DND-41 (cell line): ENCODE data around the gene ZAP70.

ENCODE experiments used
- EZH2 ChIP-seq: IDR thresholded peaks from 3 replicates; pipeline ENCODE4 v1.6.1; 2012; ENCODE audit warnings: borderline replicate concordance, low read depth, mild to moderate bottlenecking, moderate library complexity, low read length, inconsistent platforms; ENCODE audit not compliant: severe bottlenecking
- TF ChIP-seq, protein P1 (sequence below): IDR thresholded peaks from 2 replicates; pipeline ENCODE4 v1.5.1; 2012; ENCODE audit warnings: borderline replicate concordance, low read length, moderate library complexity, mild to moderate bottlenecking; ENCODE audit not compliant: poor library complexity, severe bottlenecking; ENCODE audit errors: extremely low read depth

DNA sequence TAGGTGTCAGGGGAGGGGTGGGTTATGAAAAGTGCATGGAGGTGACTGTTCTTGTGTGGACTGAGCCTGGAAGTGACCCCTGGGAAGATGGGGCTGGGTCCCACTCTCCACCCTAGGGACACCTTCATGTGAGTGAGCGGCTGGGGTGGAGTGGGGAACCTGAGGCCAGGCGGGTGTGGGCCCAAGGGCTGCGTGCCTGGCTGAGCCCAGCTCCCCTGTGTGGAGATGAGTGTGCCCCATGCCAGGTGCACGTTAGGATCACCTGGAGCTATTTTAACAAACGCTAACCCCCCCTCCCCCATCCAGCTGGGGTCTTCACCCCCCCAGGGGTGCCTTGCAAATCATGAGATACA is 26.5 kb downstream of the ZAP70 start:
- no peak for TF ChIP-seq EZH2
- TF ChIP-seq, protein P1, sequence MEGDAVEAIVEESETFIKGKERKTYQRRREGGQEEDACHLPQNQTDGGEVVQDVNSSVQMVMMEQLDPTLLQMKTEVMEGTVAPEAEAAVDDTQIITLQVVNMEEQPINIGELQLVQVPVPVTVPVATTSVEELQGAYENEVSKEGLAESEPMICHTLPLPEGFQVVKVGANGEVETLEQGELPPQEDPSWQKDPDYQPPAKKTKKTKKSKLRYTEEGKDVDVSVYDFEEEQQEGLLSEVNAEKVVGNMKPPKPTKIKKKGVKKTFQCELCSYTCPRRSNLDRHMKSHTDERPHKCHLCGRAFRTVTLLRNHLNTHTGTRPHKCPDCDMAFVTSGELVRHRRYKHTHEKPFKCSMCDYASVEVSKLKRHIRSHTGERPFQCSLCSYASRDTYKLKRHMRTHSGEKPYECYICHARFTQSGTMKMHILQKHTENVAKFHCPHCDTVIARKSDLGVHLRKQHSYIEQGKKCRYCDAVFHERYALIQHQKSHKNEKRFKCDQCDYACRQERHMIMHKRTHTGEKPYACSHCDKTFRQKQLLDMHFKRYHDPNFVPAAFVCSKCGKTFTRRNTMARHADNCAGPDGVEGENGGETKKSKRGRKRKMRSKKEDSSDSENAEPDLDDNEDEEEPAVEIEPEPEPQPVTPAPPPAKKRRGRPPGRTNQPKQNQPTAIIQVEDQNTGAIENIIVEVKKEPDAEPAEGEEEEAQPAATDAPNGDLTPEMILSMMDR = no peak
